Stimulated activated CD4-positive, alpha-beta T cell treated with anti-CD3 and anti-CD28 coated beads, Interleukin-15, amount 100 ng/mL, for 1 hour (primary cell): ENCODE results near the gene ANKRD11.
"Not testable (repeated sequence)": the region's sequence is repeated elsewhere in the genome, so short reads cannot be mapped to it uniquely, and the experiment has no call there.

Experiments
- DNase-seq, 2 donors: peaks; one replicate each; pipeline ENCODE4 v3.0.0-alpha.2; 2020; ENCODE audit warnings: low read depth in 1 of 2, low spot score in 1 of 2

Gene ANKRD11

DNA sequence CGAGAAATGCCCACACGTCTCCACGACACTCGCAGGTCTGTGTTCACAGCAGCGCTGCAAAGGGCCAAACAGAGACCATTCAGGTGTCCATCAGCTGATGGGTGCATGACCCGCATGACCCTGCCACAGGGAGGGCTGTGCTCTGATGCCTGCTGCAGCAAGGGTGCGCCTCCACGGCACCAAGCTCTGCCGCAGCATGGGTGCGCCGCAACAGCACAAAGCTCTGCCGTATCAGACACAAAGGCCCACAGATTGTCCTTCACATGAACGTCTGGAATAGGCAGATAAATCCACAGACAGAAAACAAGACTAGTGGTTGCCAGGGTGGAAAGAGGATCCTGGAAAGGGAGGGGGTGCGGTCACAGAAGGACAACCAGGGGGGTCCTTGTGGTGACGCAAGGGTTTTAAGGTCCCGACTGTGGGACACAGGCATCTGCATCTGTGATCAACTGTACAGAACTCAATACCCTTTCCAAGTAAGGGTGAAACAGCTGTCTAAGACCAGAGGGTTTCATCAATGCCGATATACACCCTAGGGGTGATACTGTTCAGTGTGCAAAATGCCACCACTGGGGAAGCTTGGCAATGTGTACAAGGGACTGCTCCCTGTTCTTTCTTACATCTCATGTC, 121.0 kb downstream of the ANKRD11 start:
- DNase-seq, result no peak

DNA sequence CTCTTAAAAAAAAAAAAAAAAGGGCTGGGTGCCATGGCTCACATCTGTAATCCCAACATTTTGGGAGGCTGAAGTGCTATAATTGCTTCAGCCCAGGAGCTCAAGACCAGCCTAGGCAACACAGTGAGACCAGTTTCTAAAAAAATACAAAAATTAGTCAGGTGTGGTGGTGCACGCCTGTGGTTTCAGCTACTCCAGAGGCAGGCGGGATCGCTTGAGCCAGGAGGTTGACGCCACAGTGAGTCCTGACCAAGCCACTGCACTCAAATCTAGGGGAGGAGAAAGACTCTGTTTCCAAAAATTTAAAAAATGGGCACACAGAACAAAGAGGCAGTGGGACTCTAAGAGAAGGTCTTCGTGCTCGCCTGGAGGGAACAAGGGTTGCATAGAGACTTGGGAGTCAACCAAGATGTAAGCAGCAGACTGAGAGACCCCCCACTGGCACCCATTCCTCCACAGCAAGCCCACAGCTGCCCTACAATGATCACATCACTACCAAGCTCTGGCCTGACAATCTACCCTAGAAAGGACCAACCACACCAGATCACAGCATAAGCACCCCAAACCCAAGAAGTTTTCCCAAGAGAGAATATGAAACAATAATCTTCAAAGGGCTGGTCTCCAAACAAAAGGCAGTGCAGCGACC, 121.6 kb downstream of the ANKRD11 start:
- no peak for DNase-seq

GRCh38 chr16:89367538-89367915, 122.8 kb downstream of the ANKRD11 start:
- DNase-seq, result no peak

GRCh38 chr16:89366561-89367537, 123.5 kb downstream of the ANKRD11 start:
- DNase-seq, result no peak

- DNase-seq, result no peak
Observed at GRCh38 chr16:89365996-89366395, 124.4 kb downstream of the ANKRD11 start.

- DNase-seq, result no peak
Observed at GRCh38 chr16:89365044-89365467, 125.3 kb downstream of the ANKRD11 start.

- DNase-seq, result no peak
Observed at GRCh38 chr16:89364606-89365005, 125.8 kb downstream of the ANKRD11 start.

- DNase-seq, result no peak
Observed at GRCh38 chr16:89363621-89364393, 126.6 kb downstream of the ANKRD11 start.

DNA sequence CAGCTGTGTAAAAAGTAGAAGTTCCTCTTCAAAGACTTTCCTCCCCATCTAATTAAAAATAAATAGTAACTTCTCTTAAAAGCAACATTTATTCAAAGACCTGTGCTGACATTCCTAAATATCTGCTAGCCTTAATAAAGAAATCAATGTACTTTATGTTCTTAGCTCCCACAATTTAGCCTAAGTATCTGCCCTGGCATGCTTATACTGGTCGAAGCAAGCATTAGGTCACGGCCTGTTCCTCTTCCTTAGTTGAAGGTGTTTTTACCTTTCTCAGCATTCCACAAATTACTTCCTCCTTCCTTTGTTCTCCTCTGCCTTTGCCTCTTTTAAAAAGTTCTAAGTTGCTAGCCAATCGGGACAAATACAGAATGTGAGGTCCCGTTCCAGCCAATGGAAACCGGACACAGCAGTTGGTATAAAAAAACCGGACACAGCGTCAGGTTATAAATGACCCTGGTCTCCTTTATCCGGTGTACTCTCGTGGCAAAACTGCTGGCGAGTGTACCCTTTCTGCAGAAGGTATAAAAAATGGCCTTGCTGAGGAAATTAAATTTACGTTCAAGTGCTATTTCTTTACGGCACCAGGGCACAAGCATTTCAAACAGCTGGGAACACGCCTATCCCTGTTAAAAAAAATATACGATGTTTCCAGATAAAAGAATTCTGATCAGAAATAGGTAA, 127.7 kb downstream of the ANKRD11 start:
- not testable (repeated sequence) for DNase-seq

GRCh38 chr16:89361751-89362539, 128.4 kb downstream of the ANKRD11 start:
- no peak for DNase-seq

- peak; percentile 49 to 52 for DNase-seq
Observed at GRCh38 chr16:89360760-89361435, 129.5 kb downstream of the ANKRD11 start.

- no peak for DNase-seq
Observed at GRCh38 chr16:89359264-89360147, 130.9 kb downstream of the ANKRD11 start.

DNA sequence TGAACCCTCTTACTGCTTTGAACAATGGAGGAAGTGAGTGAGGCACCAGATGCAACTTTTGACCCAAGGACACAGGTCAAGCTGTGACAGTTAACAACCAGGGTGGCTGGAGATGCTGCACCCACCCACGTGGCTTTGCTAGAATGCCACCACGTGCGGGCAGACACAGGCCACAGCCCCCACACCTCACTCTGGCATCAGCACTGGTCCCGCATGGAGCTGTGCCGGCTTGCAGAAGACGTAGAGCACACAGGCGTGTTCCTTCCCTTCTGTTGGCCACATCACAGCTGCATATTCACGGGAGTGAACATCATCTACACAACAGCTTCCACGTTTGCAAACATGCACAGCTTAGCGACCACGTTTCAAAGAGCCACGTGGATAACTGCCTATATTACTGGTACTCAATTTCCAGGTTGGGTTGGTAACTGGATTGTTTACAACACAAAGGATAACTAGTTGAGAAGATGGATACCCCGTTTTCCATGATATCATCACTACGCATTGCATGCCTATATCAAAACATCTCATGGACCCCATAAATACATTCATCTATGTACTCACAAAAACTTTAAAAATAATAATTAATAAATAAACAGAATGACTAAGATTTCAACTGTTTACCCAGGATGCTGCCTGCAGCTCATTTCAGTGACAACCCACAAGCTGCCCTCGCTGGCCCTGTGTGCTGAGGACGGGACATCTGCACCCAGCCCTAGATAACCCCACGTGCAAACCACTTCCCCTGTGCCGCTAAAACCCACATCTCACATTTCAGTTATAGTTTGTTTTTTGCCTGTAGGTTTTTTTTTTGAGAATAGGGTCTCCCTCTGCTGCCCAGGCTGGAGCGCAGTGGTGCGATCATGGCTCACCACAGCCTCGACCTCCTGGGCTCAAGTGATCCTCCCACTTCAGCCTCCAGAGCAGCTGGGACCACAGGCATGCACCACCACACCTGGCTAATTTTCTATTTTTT, 132.0 kb downstream of the ANKRD11 start:
- DNase-seq, result no peak

GRCh38 chr16:89357055-89357816, 133.1 kb downstream of the ANKRD11 start:
- peak in 1 of 2 donors; percentile 55 for DNase-seq

DNA sequence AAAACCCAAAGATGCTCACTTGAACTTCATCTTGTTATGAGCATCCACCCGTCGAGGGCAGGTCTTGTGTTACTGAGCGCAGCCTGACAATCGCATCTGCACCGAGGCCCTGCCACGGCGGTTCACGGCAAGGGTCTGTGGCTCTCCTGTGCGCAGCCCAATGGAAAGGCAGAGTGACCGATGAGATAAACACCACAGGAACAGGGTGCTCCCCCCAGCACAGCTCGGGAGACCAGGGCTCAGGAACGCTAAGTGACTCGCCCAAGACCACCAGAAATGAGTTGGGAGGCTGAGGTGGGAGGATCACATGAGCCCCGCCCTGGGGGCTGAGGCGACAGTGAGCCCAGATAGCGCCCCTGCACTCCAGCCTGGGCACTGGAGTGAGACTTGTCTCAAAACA, 134.7 kb downstream of the ANKRD11 start:
- no peak for DNase-seq

- DNase-seq, result no peak
Observed at GRCh38 chr16:89355007-89355406, 135.4 kb downstream of the ANKRD11 start.
